Endometrium (tissue), 2 donors: ENCODE data around the gene AVPR2.

Experiments used
- FAIRE-seq: peaks from 2 replicates; lab custom pipeline; 2012; peaks lifted over from hg19 to GRCh38; lab: Jason Lieb, UNC
- donor health status: control.
- donor health status: control.

AVPR2 gene

GRCh38 chrX:153932220-153932915 lies 27.9 kb downstream of the AVPR2 start:
- no peak for FAIRE-seq

GRCh38 chrX:153933748-153934147 lies 29.3 kb downstream of the AVPR2 start:
- FAIRE-seq: no peak

- FAIRE-seq: no peak
Measured at GRCh38 chrX:153934148-153934761, 29.8 kb downstream of the AVPR2 start.

GRCh38 chrX:153934762-153935325 lies 30.4 kb downstream of the AVPR2 start, which contains the start of gene NAA10:
Gene NAA10, minus strand, starts transcription at chrX:153935037. Its CDS starts 133 bp downstream, at chrX:153934904.
- no peak for FAIRE-seq

GRCh38 chrX:153935326-153935851 lies 30.9 kb downstream of the AVPR2 start:
- no peak for FAIRE-seq

- no peak for FAIRE-seq
Measured at GRCh38 chrX:153937056-153937455, 32.6 kb downstream of the AVPR2 start.

GRCh38 chrX:153938226-153938786 lies 33.8 kb downstream of the AVPR2 start:
- no peak for FAIRE-seq

- no peak for FAIRE-seq
Measured at GRCh38 chrX:153939573-153939972, 35.1 kb downstream of the AVPR2 start.

GRCh38 chrX:153941336-153942252 lies 37.1 kb downstream of the AVPR2 start:
- no peak for FAIRE-seq

- FAIRE-seq: no peak
Measured at GRCh38 chrX:153944140-153944799, 39.8 kb downstream of the AVPR2 start, which contains the start of gene RENBP. Gene RENBP, minus strand, starts transcription at chrX:153944643. Its CDS starts 33 bp downstream, at chrX:153944610.

- FAIRE-seq: no peak
Measured at GRCh38 chrX:153944800-153945150, 40.3 kb downstream of the AVPR2 start.

GRCh38 chrX:153945956-153946943 lies 41.8 kb downstream of the AVPR2 start:
- FAIRE-seq: no peak

- FAIRE-seq: peak; percentile 46
Measured at GRCh38 chrX:153947009-153947769, 42.7 kb downstream of the AVPR2 start.

GRCh38 chrX:153948002-153948466 lies 43.6 kb downstream of the AVPR2 start:
- no peak for FAIRE-seq

- FAIRE-seq: no peak
Measured at GRCh38 chrX:153948847-153949805, 44.7 kb downstream of the AVPR2 start.

GRCh38 chrX:153950127-153950526 lies 45.7 kb downstream of the AVPR2 start:
- no peak for FAIRE-seq

- FAIRE-seq: no peak
Measured at GRCh38 chrX:153951683-153952372, 47.4 kb downstream of the AVPR2 start.
